Measurements from ENCODE around the gene MARCHF5. TPM values are rescaled to one million over a fixed set of nuclear protein-coding genes. Genes with fewer than 3 reads are reported as not detected.

The MARCHF5 gene
- total and polyA plus RNA-seq, 12 donors, result 10.0 to 61.9 (median 20.8) TPM

GRCh38 chr10:92363498-92363897 lies 72.5 kb downstream of the MARCHF5 start:
- no peaks in the 10 kb centered on the region for H3K4me1 ChIP-seq (replicated peaks in 1 of 2)
- no peak overlapping the region for H3K27ac ChIP-seq
- 90 to 96% (median 93%) methylated on average over 4 of the region's 4 CpGs for WGBS, 4 donors
- intact Hi-C loops (cut with DNase I), result no loop called here
- H3K4me3 ChIP-seq, result no peak overlapping the region
- TF ChIP-seq CTCF (IDR thresholded peaks at IDR 0.05) (no peak), POLR2A (IDR thresholded peaks at IDR 0.05) (no peak)
- H3K9me3 ChIP-seq (replicated peaks in 1 of 3), result peaks cover 0 to 5% (median 0%) of the 10 kb centered on the region in 3 donors
- H3K36me3 ChIP-seq (replicated peaks in 1 of 2), result no peaks in the 10 kb centered on the region
- DNase-seq, result no peak
- no peaks in the 10 kb centered on the region for H3K27me3 ChIP-seq

- Histone ChIP-seq H3K4me3 (no peak overlapping the region), H3K27me3 (no peaks in the 10 kb centered on the region), H3K9me3 (replicated peaks in 1 of 3) (no peaks in the 10 kb centered on the region), H3K36me3 (replicated peaks in 1 of 2) (no peaks in the 10 kb centered on the region), H3K27ac (no peak overlapping the region), H3K4me1 (replicated peaks in 1 of 2) (no peaks in the 10 kb centered on the region)
- 80 to 89% (median 84%) methylated on average over 5 of the region's 5 CpGs for WGBS, 4 donors
- TF ChIP-seq POLR2A (IDR thresholded peaks at IDR 0.05) (no peak), CTCF (IDR thresholded peaks at IDR 0.05) (no peak)
- intact Hi-C loops (cut with DNase I), result no loop called here
- no peak for DNase-seq
These were observed 75.5 kb downstream of the MARCHF5 start for GRCh38 chr10:92366412-92367021.

GRCh38 chr10:92377962-92378361 lies 87.0 kb downstream of the MARCHF5 start:
- TF ChIP-seq POLR2A (IDR thresholded peaks at IDR 0.05), result no peak
- no peak for TF ChIP-seq CTCF (IDR thresholded peaks at IDR 0.05)
- H3K4me1 ChIP-seq (replicated peaks in 1 of 2), result no peaks in the 10 kb centered on the region
- WGBS, 4 donors, result 60 to 76% (median 69%) methylated on average over 4 of the region's 4 CpGs
- H3K4me3 ChIP-seq, result no peak overlapping the region
- DNase-seq, result no peak
- no peaks in the 10 kb centered on the region for H3K9me3 ChIP-seq (replicated peaks in 1 of 3)
- no peaks in the 10 kb centered on the region for H3K36me3 ChIP-seq (replicated peaks in 1 of 2)
- H3K27me3 ChIP-seq, result no peaks in the 10 kb centered on the region
- H3K27ac ChIP-seq, result no peak overlapping the region
- intact Hi-C loops (cut with DNase I), result no loop called here

GRCh38 chr10:92381543-92381954 lies 90.6 kb downstream of the MARCHF5 start:
- no peaks in the 10 kb centered on the region for H3K36me3 ChIP-seq (replicated peaks in 1 of 2)
- no peak overlapping the region for H3K4me3 ChIP-seq
- H3K9me3 ChIP-seq (replicated peaks in 1 of 3), result no peaks in the 10 kb centered on the region
- no peak overlapping the region for H3K27ac ChIP-seq
- no peaks in the 10 kb centered on the region for H3K4me1 ChIP-seq (replicated peaks in 1 of 2)
- no peaks in the 10 kb centered on the region for H3K27me3 ChIP-seq
- 44 to 67% (median 58%) methylated on average over 7 of the region's 7 CpGs for WGBS, 4 donors
- no peak for DNase-seq
- no peak for TF ChIP-seq POLR2A (IDR thresholded peaks at IDR 0.05)
- TF ChIP-seq CTCF (IDR thresholded peaks at IDR 0.05), result no peak
- intact Hi-C loops (cut with DNase I), result no loop called here

Data from adrenal gland (tissue), 12 donors.